HepG2 (cell line): ENCODE results near the gene TCOF1. TPM values are rescaled to one million over a fixed set of nuclear protein-coding genes. Genes with fewer than 3 reads are reported as not detected.

ENCODE experiments used
- ARID2 ChIP-seq: sonication (generic); formaldehyde crosslinking; IDR thresholded peaks from 2 replicates; pipeline ENCODE4 v1.8.1; 2022; ENCODE audit warnings: mild to moderate bottlenecking, missing genetic modification reagents, borderline replicate concordance
- BHLHE40 ChIP-seq: IDR thresholded peaks from 2 replicates; pipeline ENCODE4 v1.6.1; 2011; ENCODE audit warnings: low read length, improper control_type of control experiment
- CENPX ChIP-seq: sonication (generic); formaldehyde crosslinking; IDR thresholded peaks from 2 replicates; pipeline ENCODE4 v1.9.0; 2021; ENCODE audit warnings: mild to moderate bottlenecking, missing genetic modification reagents, moderate library complexity
- ELK4 ChIP-seq: sonication (generic); formaldehyde crosslinking; IDR thresholded peaks from 2 replicates; pipeline ENCODE4 v1.9.0; 2021; ENCODE audit warnings: missing genetic modification reagents, borderline replicate concordance
- FOXP1 ChIP-seq, 2 experiments: fragments of 450-650 bp in 1 of 2; IDR thresholded peaks; 2 replicates each; pipeline ENCODE4 v1.6.1; 2017 to 2018; ENCODE audit warnings: antibody characterized with exemption in 1 of 2
- GABPA ChIP-seq, 2 experiments: IDR thresholded peaks; 2 replicates each; pipeline ENCODE4 v1.6.1; 2011 to 2016; ENCODE audit warnings: low read depth in 2 of 2, low read length in 1 of 2, missing biosample characterization in 1 of 2, missing genetic modification characterization in 1 of 2
- HDAC1 ChIP-seq: sonication (generic); formaldehyde crosslinking; IDR thresholded peaks from 2 replicates; pipeline ENCODE4 v1.5.1; 2020; ENCODE audit warnings: mild to moderate bottlenecking, missing genetic modification reagents
- IKZF4 ChIP-seq: sonication (generic); formaldehyde crosslinking; IDR thresholded peaks from 2 replicates; pipeline ENCODE4 v1.5.1; 2020; ENCODE audit warnings: borderline replicate concordance, mild to moderate bottlenecking, low read depth, missing genetic modification reagents; ENCODE audit errors: not compliant biosample characterization
- KLF11 ChIP-seq: IDR thresholded peaks from 2 replicates; pipeline ENCODE4 v1.6.1; 2016; ENCODE audit warnings: missing compliant biosample characterization
- NCOA1 ChIP-seq: sonication (generic); formaldehyde crosslinking; IDR thresholded peaks from 2 replicates; pipeline ENCODE4 v1.9.0; 2021; ENCODE audit warnings: missing genetic modification reagents
- RXRB ChIP-seq: IDR thresholded peaks from 2 replicates; pipeline ENCODE4 v1.6.1; 2016; ENCODE audit warnings: borderline replicate concordance, missing genetic modification reagents, missing compliant biosample characterization
- ZFX ChIP-seq: sonication (generic); formaldehyde crosslinking; IDR thresholded peaks from 2 replicates; pipeline ENCODE4 v1.4.0; 2020; ENCODE audit warnings: mild to moderate bottlenecking, low read depth, missing genetic modification reagents, moderate library complexity
- ZNF230 ChIP-seq: sonication (generic); formaldehyde crosslinking; IDR thresholded peaks from 2 replicates; pipeline ENCODE4 v1.4.0; 2020; ENCODE audit warnings: mild to moderate bottlenecking, missing genetic modification reagents
- ZNF253 ChIP-seq: sonication (generic); formaldehyde crosslinking; IDR thresholded peaks from 2 replicates; pipeline ENCODE4 v1.8.0; 2022; ENCODE audit warnings: mild to moderate bottlenecking, missing genetic modification reagents, borderline replicate concordance
- ZNF263 ChIP-seq: sonication (generic); formaldehyde crosslinking; IDR thresholded peaks from 2 replicates; pipeline ENCODE4 v1.4.0; 2020; ENCODE audit warnings: missing genetic modification reagents
- ZNF501 ChIP-seq: sonication (generic); formaldehyde crosslinking; IDR thresholded peaks from 2 replicates; pipeline ENCODE4 v1.5.1; 2020; ENCODE audit warnings: mild to moderate bottlenecking, moderate library complexity, missing genetic modification reagents
- ZNF773 ChIP-seq: sonication (generic); formaldehyde crosslinking; IDR thresholded peaks from 2 replicates; pipeline ENCODE4 v1.4.0; 2020; ENCODE audit warnings: missing genetic modification reagents, borderline replicate concordance
- ZNF776 ChIP-seq: sonication (generic); formaldehyde crosslinking; IDR thresholded peaks from 2 replicates; pipeline ENCODE4 v1.4.0; 2020; ENCODE audit warnings: mild to moderate bottlenecking, missing genetic modification reagents
- polyA plus RNA-seq, 8 experiments: library from polyadenylated mRNA; depleted of rRNA in 3 of 8; stranded (reverse) in 7 of 8; unstranded in 1 of 8; fragments of >200 nt; fragmentation: Illumina TruSeq in 4 of 8; extraction: Trizol in 4 of 8; gene quantifications; 2 replicates each; pipeline versions ENCODE4 v1.2.1 to v1.2.3, GENCODE V29; 2011 to 2016; ENCODE audit warnings: low read depth in 4 of 8, missing spikeins in 1 of 8, mixed read lengths in 1 of 8; ENCODE audit not compliant: insufficient read depth in 1 of 8
- total RNA-seq, 5 experiments: library from RNA; depleted of rRNA; stranded (reverse); fragments of >200 nt; fragmentation: Illumina TruSeq; extraction: Trizol; gene quantifications; 2 replicates each; pipeline ENCODE4 v1.2.3, GENCODE V29; 2016; ENCODE audit warnings: low read depth in 1 of 5
- TF ChIP-seq, protein P1 (sequence below): sonication (generic); formaldehyde crosslinking; IDR thresholded peaks from 2 replicates; pipeline ENCODE4 v1.5.1; 2020; ENCODE audit warnings: mild to moderate bottlenecking, moderate library complexity, missing genetic modification reagents
- TF ChIP-seq, protein P2 (sequence below): sonication (generic); formaldehyde crosslinking; IDR thresholded peaks from 2 replicates; pipeline ENCODE4 v1.5.0; 2020; ENCODE audit warnings: mild to moderate bottlenecking, missing genetic modification reagents
- TF ChIP-seq, protein P3 (sequence below): sonication (generic); formaldehyde crosslinking; IDR thresholded peaks from 2 replicates; pipeline ENCODE4 v1.5.0; 2020; ENCODE audit warnings: missing genetic modification reagents

The TCOF1 gene
- total and polyA plus RNA-seq, 2 of the 13 experiments (the other 11 are each of a cell fraction or from before 2014, with no cell fraction given): 10.1 to 41.6 TPM

GRCh38 chr5:150357326-150358260, at the start of gene TCOF1 (continued):
- TF ChIP-seq BHLHE40: no peak
- peak; percentile 90 for TF ChIP-seq GABPA (IDR thresholded peaks at IDR 0.05; ENCODE audit: low read depth, low read length)
- TF ChIP-seq GABPA (CRISPR knock-in tag; IDR thresholded peaks at IDR 0.05; ENCODE audit: low read depth): peak; percentile 91
- TF ChIP-seq ZNF253: peak; percentile 91; the same call in 1 of the 2 replicates
- peak; percentile 57 for TF ChIP-seq ZNF776 (CRISPR knock-in tag)
- no peak; the same call in 1 of the 2 replicates for TF ChIP-seq RXRB (CRISPR knock-in tag)
- 0 out of 2 replicates have a peak, but pooled peaks have one; percentile 34 for TF ChIP-seq NCOA1 (CRISPR knock-in tag)
- TF ChIP-seq, protein P1, sequence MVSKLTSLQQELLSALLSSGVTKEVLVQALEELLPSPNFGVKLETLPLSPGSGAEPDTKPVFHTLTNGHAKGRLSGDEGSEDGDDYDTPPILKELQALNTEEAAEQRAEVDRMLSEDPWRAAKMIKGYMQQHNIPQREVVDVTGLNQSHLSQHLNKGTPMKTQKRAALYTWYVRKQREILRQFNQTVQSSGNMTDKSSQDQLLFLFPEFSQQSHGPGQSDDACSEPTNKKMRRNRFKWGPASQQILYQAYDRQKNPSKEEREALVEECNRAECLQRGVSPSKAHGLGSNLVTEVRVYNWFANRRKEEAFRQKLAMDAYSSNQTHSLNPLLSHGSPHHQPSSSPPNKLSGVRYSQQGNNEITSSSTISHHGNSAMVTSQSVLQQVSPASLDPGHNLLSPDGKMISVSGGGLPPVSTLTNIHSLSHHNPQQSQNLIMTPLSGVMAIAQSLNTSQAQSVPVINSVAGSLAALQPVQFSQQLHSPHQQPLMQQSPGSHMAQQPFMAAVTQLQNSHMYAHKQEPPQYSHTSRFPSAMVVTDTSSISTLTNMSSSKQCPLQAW (CRISPR knock-in tag): no peak
- TF ChIP-seq ZNF230 (CRISPR knock-in tag): no peak
- no peak for TF ChIP-seq KLF11 (CRISPR knock-in tag)
- no peak for TF ChIP-seq ARID2 (CRISPR knock-in tag)
- TF ChIP-seq ELK4 (CRISPR knock-in tag): no peak
- no peak for TF ChIP-seq ZNF773 (CRISPR knock-in tag)
- TF ChIP-seq HDAC1: peak; percentile 88
- no peak for TF ChIP-seq CENPX
- TF ChIP-seq IKZF4: no peak
- TF ChIP-seq ZFX (CRISPR knock-in tag): peak; percentile 89
- peak; percentile 5; the same call in 1 of the 2 replicates for TF ChIP-seq ZNF263 (CRISPR knock-in tag)
- TF ChIP-seq, protein P2, sequence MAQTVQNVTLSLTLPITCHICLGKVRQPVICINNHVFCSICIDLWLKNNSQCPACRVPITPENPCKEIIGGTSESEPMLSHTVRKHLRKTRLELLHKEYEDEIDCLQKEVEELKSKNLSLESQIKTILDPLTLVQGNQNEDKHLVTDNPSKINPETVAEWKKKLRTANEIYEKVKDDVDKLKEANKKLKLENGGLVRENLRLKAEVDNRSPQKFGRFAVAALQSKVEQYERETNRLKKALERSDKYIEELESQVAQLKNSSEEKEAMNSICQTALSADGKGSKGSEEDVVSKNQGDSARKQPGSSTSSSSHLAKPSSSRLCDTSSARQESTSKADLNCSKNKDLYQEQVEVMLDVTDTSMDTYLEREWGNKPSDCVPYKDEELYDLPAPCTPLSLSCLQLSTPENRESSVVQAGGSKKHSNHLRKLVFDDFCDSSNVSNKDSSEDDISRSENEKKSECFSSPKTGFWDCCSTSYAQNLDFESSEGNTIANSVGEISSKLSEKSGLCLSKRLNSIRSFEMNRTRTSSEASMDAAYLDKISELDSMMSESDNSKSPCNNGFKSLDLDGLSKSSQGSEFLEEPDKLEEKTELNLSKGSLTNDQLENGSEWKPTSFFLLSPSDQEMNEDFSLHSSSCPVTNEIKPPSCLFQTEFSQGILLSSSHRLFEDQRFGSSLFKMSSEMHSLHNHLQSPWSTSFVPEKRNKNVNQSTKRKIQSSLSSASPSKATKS (CRISPR knock-in tag): no peak
- TF ChIP-seq, protein P3, sequence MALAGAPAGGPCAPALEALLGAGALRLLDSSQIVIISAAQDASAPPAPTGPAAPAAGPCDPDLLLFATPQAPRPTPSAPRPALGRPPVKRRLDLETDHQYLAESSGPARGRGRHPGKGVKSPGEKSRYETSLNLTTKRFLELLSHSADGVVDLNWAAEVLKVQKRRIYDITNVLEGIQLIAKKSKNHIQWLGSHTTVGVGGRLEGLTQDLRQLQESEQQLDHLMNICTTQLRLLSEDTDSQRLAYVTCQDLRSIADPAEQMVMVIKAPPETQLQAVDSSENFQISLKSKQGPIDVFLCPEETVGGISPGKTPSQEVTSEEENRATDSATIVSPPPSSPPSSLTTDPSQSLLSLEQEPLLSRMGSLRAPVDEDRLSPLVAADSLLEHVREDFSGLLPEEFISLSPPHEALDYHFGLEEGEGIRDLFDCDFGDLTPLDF (CRISPR knock-in tag): peak; percentile 86
- TF ChIP-seq FOXP1 (IDR thresholded peaks at IDR 0.05): no peak
- TF ChIP-seq FOXP1 (CRISPR knock-in tag; IDR thresholded peaks at IDR 0.05): no peak
- no peak; the same call in 1 of the 2 replicates for TF ChIP-seq ZNF501 (CRISPR knock-in tag)
